SH-SY5Y (cell line): ENCODE results near the gene CDC20.

ENCODE experiments used
- GATA2 ChIP-seq: IDR thresholded peaks from 2 replicates; pipeline ENCODE4 v1.6.1; 2011; ENCODE audit warnings: mild to moderate bottlenecking, low read depth, low read length
- GATA3 ChIP-seq: IDR thresholded peaks from 2 replicates; pipeline ENCODE4 v1.6.1; 2011; ENCODE audit warnings: low read depth, mild to moderate bottlenecking, low read length, moderate library complexity

- no peak for TF ChIP-seq GATA2
- no peak for TF ChIP-seq GATA3
Observed at GRCh38 chr1:43388613-43389012, 29.8 kb downstream of the CDC20 start.
